Lung microvascular endothelial cell (primary cell): ENCODE measurements around the gene RNF7. TPM values are rescaled to one million over a fixed set of nuclear protein-coding genes. Genes with fewer than 3 reads are reported as not detected.
A peak's percentile ranks its signal among the peaks of the same experiment; 100 is the strongest.
"Not testable (repeated sequence)": the region's sequence is repeated elsewhere in the genome, so short reads cannot be mapped to it uniquely, and the experiment has no call there.

Experiments
- DNase-seq, 2 donors: peaks; one replicate each; pipeline versions ENCODE4 v3.0.0 to v3.0.0-alpha.2; 2010; ENCODE audit warnings: low read depth in 2 of 2
- total RNA-seq: library from RNA; depleted of rRNA; stranded (reverse); fragments of >200 nt; gene quantifications from 2 replicates; pipeline ENCODE4 v1.2.1, GENCODE V29; 2014

Gene RNF7
- total RNA-seq, result 23.4 and 27.9 TPM in 2 replicates

- DNase-seq, result peak; percentile 95 to 97
Observed at GRCh38 chr3:141738022-141738890, at the start of gene RNF7. Gene RNF7, plus strand, starts transcription at chr3:141738298. Its CDS starts 44 bp downstream, at chr3:141738342.

- DNase-seq, result no peak
Observed at GRCh38 chr3:141690431-141691072, 47.5 kb upstream of the RNF7 start.

- DNase-seq, result not testable (repeated sequence)
Observed at GRCh38 chr3:141691471-141691870, 46.6 kb upstream of the RNF7 start.

- not testable (repeated sequence) for DNase-seq
Observed at GRCh38 chr3:141692973-141693372, 45.1 kb upstream of the RNF7 start.

GRCh38 chr3:141699324-141699723 lies 38.8 kb upstream of the RNF7 start:
- no peak for DNase-seq

- DNase-seq, result no peak
Observed at GRCh38 chr3:141699897-141700296, 38.2 kb upstream of the RNF7 start.

GRCh38 chr3:141703367-141703766 lies 34.7 kb upstream of the RNF7 start:
- not testable (repeated sequence) for DNase-seq

- peak; percentile 20 to 98 for DNase-seq
Observed at GRCh38 chr3:141707741-141708203, 30.3 kb upstream of the RNF7 start.

GRCh38 chr3:141708367-141708766 lies 29.7 kb upstream of the RNF7 start:
- DNase-seq, result no peak

- DNase-seq, result no peak
Observed at GRCh38 chr3:141709126-141709770, 28.9 kb upstream of the RNF7 start.

- DNase-seq, result no peak
Observed at GRCh38 chr3:141710121-141710520, 28.0 kb upstream of the RNF7 start.

- DNase-seq, result peak; percentile 65 to 87
Observed at GRCh38 chr3:141710888-141711616, 27.0 kb upstream of the RNF7 start.

- DNase-seq, result no peak
Observed at GRCh38 chr3:141714671-141715070, 23.4 kb upstream of the RNF7 start.

- peak in 1 of 2 donors; percentile 14 for DNase-seq
Observed at GRCh38 chr3:141722081-141722480, 16.0 kb upstream of the RNF7 start.

- no peak for DNase-seq
Observed at GRCh38 chr3:141722648-141723047, 15.4 kb upstream of the RNF7 start.

GRCh38 chr3:141723255-141723654 lies 14.8 kb upstream of the RNF7 start:
- DNase-seq, result no peak

- no peak for DNase-seq
Observed at GRCh38 chr3:141724186-141724585, 13.9 kb upstream of the RNF7 start.

- no peak for DNase-seq
Observed at GRCh38 chr3:141725036-141725435, 13.1 kb upstream of the RNF7 start.

GRCh38 chr3:141726483-141726882 lies 11.6 kb upstream of the RNF7 start:
- DNase-seq, result no peak

- DNase-seq, result no peak
Observed at GRCh38 chr3:141728355-141728892, 9.7 kb upstream of the RNF7 start.

GRCh38 chr3:141729240-141729639 lies 8.9 kb upstream of the RNF7 start:
- no peak for DNase-seq
